Islet precursor cell (in vitro differentiated cells): Measurements from ENCODE around the gene KRTAP21-1.
"Not testable (repeated sequence)": the region's sequence is repeated elsewhere in the genome, so short reads cannot be mapped to it uniquely, and the experiment has no call there.

Source experiments
- DNase-seq: peaks from one replicate; pipeline ENCODE4 v3.0.0-alpha.2; 2018

Gene KRTAP21-1

DNA sequence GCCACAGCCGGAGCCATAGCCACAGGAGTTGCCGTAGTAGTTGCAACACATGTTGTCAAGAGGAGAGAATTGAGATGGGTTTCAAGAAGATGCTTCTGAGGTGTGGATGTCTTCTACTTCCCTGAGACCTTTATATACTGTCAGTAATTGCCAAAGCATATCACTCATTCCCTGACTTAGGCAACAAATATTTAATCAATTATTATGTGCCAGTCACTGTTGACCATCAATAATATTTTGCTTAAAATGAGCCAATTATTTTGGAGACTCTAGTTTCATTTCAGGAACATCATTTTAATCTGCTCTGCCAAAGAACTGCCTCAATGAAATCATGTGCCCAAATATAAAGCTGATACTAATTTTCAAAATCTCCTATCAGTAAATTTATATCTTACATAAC is at the start of gene KRTAP21-1:
Gene KRTAP21-1 (minus strand): TSS at position 101 of the 400 bp plus-strand sequence. CDS start 50 bp downstream, at position 51.
- not testable (repeated sequence) for DNase-seq

- no peak for DNase-seq
Observed at GRCh38 chr21:30800605-30801004, 45.4 kb upstream of the KRTAP21-1 start.

DNA sequence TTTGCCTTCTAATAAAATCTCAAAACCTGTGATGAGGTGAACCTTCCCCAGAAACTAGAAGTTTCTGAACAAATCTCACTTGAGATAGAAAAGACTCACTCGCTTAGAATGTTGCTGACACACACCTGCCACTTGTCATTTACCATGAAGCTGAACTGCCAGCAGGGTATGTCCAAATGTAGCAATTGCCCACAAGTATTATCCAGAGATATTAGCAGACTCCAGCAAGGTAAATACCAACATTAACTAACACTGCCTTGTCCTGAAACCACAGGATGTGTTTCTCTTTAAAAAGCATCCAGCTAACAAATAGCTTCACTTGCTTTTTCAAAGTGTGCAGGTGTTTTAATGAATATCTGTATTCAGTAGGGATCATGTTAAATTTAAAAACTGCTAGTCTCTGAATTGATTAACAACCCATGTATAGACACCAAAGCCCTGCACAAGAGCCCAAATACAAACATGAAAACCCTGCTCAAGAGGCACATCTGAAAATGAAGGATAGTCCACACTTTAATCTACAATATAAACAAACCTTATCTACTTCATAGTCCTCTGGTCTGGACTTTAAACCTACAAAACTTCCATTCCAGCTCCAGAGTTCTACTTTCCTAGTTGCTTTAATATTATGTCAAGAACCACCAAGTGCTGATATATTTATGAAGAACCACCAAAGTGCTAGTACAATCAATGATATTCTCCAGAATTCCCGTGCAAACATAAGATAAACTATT is 38.5 kb upstream of the KRTAP21-1 start:
- DNase-seq: no peak

DNA sequence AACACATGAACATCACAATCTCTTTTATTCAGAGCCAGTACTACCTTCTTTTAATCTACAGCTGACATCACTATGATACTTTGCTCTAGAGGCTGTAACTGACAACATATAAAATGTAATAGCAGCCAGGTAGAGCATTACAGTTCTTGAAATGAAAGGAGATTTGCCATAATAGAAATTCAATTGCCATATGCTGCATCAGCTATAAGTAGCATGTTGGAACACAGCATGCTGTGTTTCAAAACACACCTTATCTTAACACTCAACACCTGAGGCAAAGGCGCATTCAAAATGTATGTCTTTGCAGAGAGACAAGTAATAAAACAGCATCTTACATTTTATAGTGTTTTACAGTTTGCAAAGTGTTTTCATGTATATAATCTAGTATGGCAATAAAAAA is 24.0 kb upstream of the KRTAP21-1 start:
- no peak for DNase-seq

DNA sequence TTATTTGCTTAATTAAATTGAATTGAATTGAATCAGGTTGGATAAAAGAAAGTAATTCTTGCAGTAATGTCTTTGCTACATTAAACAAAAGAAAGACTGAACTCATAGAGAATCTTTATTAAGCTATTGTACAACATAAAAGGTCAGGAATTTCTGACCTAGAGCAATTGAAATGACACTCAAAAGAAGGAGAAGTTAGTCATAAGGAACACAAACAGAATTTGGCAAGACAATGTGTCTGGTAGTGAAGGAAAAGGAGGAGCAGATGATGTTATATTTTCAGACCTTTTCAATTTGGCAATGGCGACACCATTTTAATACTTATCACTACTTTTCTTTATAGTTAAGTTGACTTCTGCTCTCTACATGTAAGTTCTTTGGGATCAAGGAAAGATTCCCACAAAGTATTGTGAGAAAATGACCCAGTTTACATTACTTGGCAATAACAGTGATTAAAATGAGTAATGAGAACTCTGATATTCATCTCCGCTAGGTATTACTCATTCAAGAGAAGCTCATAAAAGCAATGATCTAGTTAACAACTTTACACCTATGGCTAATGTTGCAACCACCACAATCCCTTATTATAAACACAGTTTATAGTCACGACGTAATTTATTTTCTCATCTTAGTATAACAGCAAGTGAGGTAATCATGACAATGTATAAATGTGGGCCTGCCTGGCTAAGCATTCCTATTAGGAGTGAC is 14.7 kb upstream of the KRTAP21-1 start:
- no peak for DNase-seq

DNA sequence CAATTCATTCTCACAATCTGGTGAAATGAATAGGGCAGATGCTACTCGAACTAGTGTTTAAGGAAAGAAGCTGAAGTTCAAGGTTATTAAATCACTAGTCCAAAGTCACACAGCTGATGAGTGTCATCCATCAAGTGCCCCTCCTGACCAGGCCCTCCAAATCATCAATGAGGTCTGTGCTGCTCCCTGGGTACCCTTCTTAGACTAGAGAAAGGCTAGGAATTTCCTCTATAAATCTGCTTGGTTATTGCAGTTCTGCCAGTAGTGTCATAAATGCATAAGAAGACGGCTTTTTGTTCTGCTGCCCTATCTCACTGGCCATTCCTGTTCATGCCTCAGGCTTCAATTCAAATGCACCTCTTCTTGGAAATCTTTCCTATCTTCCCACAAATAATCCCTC is 5.5 kb upstream of the KRTAP21-1 start:
- no peak for DNase-seq

DNA sequence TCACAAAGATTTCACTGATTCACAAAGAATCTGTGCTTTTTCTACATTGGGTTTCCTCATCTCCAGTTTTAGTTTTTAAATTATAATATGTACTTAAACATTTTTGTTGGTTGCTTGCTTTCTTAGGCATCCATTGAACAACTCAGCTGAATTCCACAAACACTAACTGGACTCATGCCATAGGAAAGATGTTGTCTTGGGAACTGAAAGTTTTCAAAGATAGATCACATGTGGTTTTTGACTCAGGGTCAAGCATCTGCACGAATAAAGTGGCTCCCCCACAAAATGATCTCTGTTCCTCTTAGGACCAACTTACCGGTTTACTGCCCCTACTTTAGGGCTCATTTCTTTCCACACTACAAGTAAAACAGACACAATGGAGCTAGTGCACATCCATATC is 3.1 kb upstream of the KRTAP21-1 start:
- no peak for DNase-seq

GRCh38 chr21:30747159-30747558 is 8.1 kb downstream of the KRTAP21-1 start, which contains the start of gene KRTAP21-2:
KRTAP21-2 (minus strand) TSS chr21:30747259; CDS start chr21:30747202, 57 bp downstream.
- DNase-seq: no peak

GRCh38 chr21:30740462-30740861 is 14.8 kb downstream of the KRTAP21-1 start:
- no peak for DNase-seq

DNA sequence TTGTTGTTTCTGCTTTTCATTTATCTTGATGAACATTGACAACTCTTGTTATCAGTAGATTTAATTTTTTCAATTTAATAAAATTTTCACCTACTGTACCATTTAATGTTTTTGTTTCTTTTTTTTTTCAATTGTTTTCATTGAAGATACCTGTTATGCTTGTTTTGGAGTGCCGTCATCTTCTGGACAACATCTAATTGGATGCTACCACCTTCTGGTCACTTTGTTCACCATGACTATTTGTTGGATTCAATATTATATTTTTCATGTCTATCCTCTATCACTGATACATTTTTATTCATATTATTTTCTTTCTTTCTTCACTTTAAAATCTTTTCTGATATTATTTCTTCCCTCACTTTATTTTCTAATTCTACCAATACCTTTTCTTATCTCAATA is 22.2 kb downstream of the KRTAP21-1 start:
- no peak for DNase-seq

GRCh38 chr21:30726726-30727125 is 28.5 kb downstream of the KRTAP21-1 start:
- no peak for DNase-seq

- no peak for DNase-seq
Observed at GRCh38 chr21:30719401-30719800, 35.8 kb downstream of the KRTAP21-1 start.

GRCh38 chr21:30718239-30718909 is 36.9 kb downstream of the KRTAP21-1 start, which contains the start of gene KRTAP21-3:
KRTAP21-3 (minus strand) TSS chr21:30718777; CDS start chr21:30718759, 18 bp downstream.
- DNase-seq: no peak

GRCh38 chr21:30717105-30717504 is 38.1 kb downstream of the KRTAP21-1 start:
- no peak for DNase-seq

- no peak for DNase-seq
Observed at GRCh38 chr21:30714946-30715345, 40.3 kb downstream of the KRTAP21-1 start.

DNA sequence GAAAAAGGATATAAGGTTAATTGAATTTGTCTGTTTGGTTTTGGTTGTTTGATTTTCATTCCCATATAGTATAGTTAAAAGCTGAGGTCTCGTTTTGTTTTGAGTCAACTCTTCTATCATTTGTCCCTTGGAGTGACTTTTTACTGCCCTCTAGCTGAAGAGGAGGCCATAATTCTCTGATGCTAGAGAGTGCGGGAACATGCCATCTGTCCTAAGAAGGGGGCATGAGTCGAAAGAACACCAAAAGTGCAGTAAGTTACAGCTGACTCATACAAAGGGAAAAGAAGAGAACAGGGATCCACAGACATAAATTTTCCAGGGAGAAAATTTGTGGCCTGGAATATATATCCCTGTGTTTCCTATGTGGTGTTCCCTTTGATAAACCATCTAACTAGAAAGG is 40.8 kb downstream of the KRTAP21-1 start:
- no peak for DNase-seq

DNA sequence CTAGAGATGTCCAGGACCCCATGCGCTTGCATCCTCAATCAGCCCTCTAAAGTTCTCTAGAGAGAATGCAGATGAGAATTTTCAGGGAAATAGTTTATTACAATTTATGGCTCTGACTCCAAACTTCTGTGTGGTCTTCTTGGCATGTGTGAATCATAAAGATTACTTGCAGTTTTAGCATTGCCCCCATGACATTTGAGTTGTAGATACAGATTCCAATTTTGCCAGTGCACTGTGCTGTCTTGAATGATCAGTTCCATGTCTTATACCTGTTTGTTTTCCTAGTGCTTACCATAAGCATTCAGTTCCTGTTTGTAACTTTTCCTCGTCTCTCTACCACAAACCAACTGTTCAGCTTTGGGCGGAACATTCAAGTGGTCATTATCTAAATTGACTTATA is 41.5 kb downstream of the KRTAP21-1 start:
- no peak for DNase-seq

DNA sequence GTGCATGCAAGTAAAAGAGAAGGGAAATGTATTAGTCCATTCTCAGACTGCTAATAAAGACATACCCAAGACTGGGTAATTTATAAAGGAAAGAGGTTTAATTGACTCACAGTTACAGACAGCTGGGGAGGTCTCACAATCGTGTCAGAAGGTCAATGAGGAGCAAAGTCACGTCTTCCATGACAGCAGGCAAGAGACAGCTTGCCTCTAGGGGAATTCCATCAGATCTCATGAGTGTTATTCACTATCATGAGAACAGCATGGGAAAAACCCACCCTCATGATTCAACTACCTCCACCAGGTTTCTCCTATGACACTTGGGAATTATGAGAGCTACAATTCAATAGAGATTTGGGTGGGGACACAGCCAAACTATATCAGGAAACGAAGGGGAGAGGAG is 44.7 kb downstream of the KRTAP21-1 start:
- DNase-seq: no peak

DNA sequence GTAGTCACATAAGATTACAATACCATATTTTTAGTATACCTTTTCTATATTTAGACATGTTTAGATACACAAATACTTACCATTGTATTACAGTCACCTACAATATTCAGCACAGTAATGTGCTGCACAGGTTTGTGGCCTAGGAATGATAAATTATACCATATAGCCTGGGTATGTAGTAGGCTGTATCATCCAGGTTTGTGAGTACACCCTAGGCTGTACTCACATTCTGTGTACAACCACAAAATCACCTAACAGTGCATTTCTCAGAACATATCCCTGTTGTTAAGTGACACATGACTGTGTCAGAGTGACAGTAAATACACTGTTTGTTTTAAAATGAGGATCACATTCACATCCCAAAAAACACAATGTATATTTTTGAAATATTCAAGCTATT is 47.8 kb downstream of the KRTAP21-1 start:
- DNase-seq: no peak
